Sigmoid colon (tissue), 7 donors: ENCODE results near the gene TF. TPM values are rescaled to one million over a fixed set of nuclear protein-coding genes. Genes with fewer than 3 reads are reported as not detected.

Experiments used
- DNase-seq: peaks from one replicate; pipeline ENCODE4 v3.0.0-alpha.2; 2019
- H3K27ac ChIP-seq, 4 donors: fragments of 200-600 bp; sonication (generic); one replicate each; pipeline ENCODE4 v1.5.1; 2016 to 2019; ENCODE audit warnings: mild to moderate bottlenecking in 1 of 4
- H3K27me3 ChIP-seq, 3 donors: fragments of 200-600 bp; sonication (generic); one replicate each; pipeline ENCODE4 v1.5.1; 2019; ENCODE audit warnings: mild to moderate bottlenecking in 1 of 3
- H3K36me3 ChIP-seq, 4 donors: fragments of 200-600 bp; sonication (generic); one replicate each; pipeline ENCODE4 v1.5.1; 2016 to 2019
- H3K4me1 ChIP-seq, 4 donors: fragments of 200-600 bp; sonication (generic); one replicate each; pipeline ENCODE4 v1.5.1; 2017 to 2019
- H3K4me3 ChIP-seq, 4 donors: fragments of 200-600 bp; sonication (generic); one replicate each; pipeline ENCODE4 v1.5.1; 2017 to 2019; ENCODE audit warnings: mild to moderate bottlenecking in 2 of 4, moderate library complexity in 1 of 4
- H3K9me3 ChIP-seq, 4 donors: fragments of 200-600 bp in 3 of 4; sonication (generic) in 3 of 4; one replicate each; pipeline versions ENCODE4 v1.5.1 to v1.6.1; 2013 to 2019
- EP300 ChIP-seq, 4 donors: sonication (generic); formaldehyde crosslinking; IDR thresholded peaks; one replicate each; pipeline ENCODE4 v1.6.1; 2017; ENCODE audit warnings: antibody characterized with exemption in 4 of 4
- POLR2A ChIP-seq, 2 donors: fragments of 450-650 bp; IDR thresholded peaks; one replicate each; pipeline ENCODE4 v1.6.1; 2016; ENCODE audit warnings: antibody characterized with exemption in 2 of 2, mild to moderate bottlenecking in 2 of 2, moderate library complexity in 2 of 2
- POLR2AphosphoS5 ChIP-seq, 4 donors: sonication (generic); formaldehyde crosslinking; IDR thresholded peaks; one replicate each; pipeline ENCODE4 v1.6.1; 2017; ENCODE audit warnings: antibody characterized with exemption in 4 of 4
- WGBS, 2 donors: extraction: QIAGEN DNeasy Blood & Tissue Kit; methylation state at CpG; one replicate each; pipeline ENCODE4 v1.1.7; 2013; 5-methylcytosine and 5-hydroxymethylcytosine counted together
- intact Hi-C: fragments of 100-400 bp; cut with DNase I; formaldehyde crosslinking; loops from one replicate; pipeline ENCODE4 v1.15.1; 2023
- polyA plus RNA-seq, 3 donors: library from polyadenylated mRNA; stranded (reverse); fragments of 200-250 nt; gene quantifications; one replicate each; pipeline ENCODE4 v1.2.3, GENCODE V29; 2013
- total RNA-seq, 4 donors: library from RNA; depleted of rRNA; stranded (reverse); fragments of >200 nt; gene quantifications; one replicate each; pipeline ENCODE4 v1.1.0, GENCODE V29; 2016
- TF ChIP-seq, protein P1 (sequence below), 4 experiments: fragments of 450-650 bp in 3 of 4; fragments of 200-600 bp in 1 of 4; IDR thresholded peaks; one replicate each; pipeline ENCODE4 v1.5.1; 2016 to 2019; ENCODE audit warnings: antibody characterized with exemption in 4 of 4, mild to moderate bottlenecking in 3 of 4, moderate library complexity in 2 of 4
- donor health status: healthy with polysubstance abuse.
- donor health status: Bipolar disorder and iron deficiency.
- donor health status: healthy.

The TF gene
- total and polyA plus RNA-seq, 7 donors, result under 0.01 to 14.8 (median 1.8) TPM

DNA sequence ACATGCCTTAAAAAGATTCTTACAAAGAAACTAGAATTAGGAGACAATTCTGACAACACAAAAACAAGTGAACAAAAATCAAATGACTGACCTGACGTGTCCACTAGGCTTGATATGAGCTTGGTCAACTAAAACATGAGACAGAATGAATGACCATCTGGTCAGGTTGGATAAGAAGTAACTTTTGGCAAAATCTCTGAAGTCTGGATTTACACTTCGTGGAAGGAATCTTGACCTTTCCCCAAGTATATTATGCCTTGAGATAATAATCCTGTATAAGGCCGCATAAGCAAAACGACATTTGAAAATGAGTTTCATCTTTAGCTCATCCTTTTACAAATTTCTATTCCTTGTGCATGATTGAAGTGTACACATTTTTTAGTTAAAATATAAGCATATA lies 1.1 kb upstream of the TF start:
- H3K4me1 ChIP-seq, result no peaks in the 10 kb centered on the region
- no peaks in the 10 kb centered on the region for H3K9me3 ChIP-seq
- H3K27me3 ChIP-seq, result peaks cover 0 to 20% (median 7%) of the 10 kb centered on the region in 3 donors
- intact Hi-C loops, result no loop called here
- DNase-seq, result no peak
- H3K27ac ChIP-seq, result no peak overlapping the region
- no peaks in the 10 kb centered on the region for H3K36me3 ChIP-seq
- WGBS, 2 donors, result 76 to 90% methylated on average over 4 of the region's 4 CpGs
- TF ChIP-seq EP300 (IDR thresholded peaks at IDR 0.05), result no peak
- TF ChIP-seq POLR2AphosphoS5 (IDR thresholded peaks at IDR 0.05), result no peak
- H3K4me3 ChIP-seq, result no peak overlapping the region

DNA sequence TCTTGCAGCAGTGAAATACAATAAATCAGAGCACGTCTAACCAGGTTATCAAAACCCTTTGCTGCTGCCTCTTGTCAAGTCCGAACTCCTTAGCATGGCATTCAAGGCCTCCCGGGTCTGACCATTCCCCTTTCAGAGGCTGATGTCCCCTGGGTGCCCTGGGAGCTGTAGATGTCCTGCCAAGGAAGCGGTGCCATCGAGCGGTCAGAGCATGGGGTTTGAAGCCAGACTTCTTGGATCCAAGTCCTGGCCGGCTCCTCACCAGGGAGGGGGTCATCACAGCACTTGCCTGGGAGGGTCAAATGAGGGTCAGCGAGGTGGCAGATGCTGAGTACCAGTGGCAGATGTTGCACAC lies 496 bp downstream of the TF start:
- Histone ChIP-seq H3K27ac (no peak overlapping the region), H3K9me3 (no peaks in the 10 kb centered on the region), H3K36me3 (no peaks in the 10 kb centered on the region), H3K27me3 (peaks cover 0 to 20% (median 7%) of the 10 kb centered on the region in 3 donors), H3K4me3 (peak overlapping the region in 1 of 4 donors; percentile 19), H3K4me1 (no peaks in the 10 kb centered on the region)
- no peak for DNase-seq
- intact Hi-C loops, result no loop called here
- WGBS, 2 donors, result 76 to 83% methylated on average over 8 of the region's 8 CpGs
- TF ChIP-seq EP300 (IDR thresholded peaks at IDR 0.05) (no peak), POLR2A (IDR thresholded peaks at IDR 0.05) (no peak), POLR2AphosphoS5 (IDR thresholded peaks at IDR 0.05) (no peak)
- TF ChIP-seq, protein P1, sequence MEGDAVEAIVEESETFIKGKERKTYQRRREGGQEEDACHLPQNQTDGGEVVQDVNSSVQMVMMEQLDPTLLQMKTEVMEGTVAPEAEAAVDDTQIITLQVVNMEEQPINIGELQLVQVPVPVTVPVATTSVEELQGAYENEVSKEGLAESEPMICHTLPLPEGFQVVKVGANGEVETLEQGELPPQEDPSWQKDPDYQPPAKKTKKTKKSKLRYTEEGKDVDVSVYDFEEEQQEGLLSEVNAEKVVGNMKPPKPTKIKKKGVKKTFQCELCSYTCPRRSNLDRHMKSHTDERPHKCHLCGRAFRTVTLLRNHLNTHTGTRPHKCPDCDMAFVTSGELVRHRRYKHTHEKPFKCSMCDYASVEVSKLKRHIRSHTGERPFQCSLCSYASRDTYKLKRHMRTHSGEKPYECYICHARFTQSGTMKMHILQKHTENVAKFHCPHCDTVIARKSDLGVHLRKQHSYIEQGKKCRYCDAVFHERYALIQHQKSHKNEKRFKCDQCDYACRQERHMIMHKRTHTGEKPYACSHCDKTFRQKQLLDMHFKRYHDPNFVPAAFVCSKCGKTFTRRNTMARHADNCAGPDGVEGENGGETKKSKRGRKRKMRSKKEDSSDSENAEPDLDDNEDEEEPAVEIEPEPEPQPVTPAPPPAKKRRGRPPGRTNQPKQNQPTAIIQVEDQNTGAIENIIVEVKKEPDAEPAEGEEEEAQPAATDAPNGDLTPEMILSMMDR (IDR thresholded peaks at IDR 0.05), result no peak

DNA sequence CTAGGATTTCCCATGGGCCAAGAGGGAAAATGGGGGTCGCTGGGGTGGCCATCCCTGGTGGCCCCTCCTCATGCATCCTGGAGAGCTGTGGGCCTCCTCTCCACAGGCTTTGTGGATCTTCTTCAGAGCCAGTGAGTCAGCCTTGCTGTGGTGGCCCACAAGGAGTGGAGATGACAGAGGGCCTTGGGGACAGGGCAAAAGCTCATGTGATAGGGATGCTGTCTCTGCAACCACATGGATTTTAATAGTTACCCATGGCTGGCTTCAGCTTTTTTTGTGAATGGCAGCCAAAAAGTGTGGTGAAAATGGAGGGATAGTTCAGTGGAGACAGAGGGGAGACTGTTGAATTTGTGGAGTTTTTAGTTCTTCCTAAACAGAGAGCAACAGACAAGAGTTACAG lies 1.2 kb downstream of the TF start:
- intact Hi-C loops, result no loop called here
- no peaks in the 10 kb centered on the region for H3K9me3 ChIP-seq
- 77 to 84% methylated on average over 1 of the region's 1 CpG for WGBS, 2 donors

DNA sequence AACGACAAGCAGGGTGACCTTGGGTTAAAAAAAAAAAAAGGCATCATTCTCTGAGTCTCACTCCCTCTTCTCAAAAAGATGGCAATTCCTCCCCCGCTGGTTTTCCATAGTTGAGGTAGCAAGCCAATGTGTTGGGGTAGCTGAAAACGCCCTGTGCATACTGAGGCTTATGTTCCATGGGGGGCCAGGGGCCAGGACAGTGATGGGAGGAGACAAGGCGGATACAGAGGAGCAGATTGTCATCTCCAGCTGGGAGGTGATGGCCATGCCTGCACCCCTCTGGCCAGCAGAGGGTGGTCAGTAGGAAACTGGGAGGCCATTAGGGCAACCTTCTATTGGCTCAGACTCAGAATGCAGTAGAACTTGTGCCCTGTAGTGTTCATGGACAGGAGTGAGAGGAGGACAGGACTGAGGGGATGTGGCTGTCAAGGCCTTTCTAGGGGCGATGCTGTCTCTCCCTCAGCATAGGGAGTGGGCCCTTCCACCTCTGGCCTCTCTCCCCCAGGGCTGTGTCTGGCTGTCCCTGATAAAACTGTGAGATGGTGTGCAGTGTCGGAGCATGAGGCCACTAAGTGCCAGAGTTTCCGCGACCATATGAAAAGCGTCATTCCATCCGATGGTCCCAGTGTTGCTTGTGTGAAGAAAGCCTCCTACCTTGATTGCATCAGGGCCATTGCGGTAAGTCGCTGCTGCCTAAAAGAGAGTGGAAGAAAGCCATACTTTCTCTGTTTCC lies 1.9 kb downstream of the TF start:
- H3K27ac ChIP-seq, result no peak overlapping the region
- H3K4me1 ChIP-seq, result no peaks in the 10 kb centered on the region
- intact Hi-C loops, result no loop called here
- WGBS, 2 donors, result 86 to 91% methylated on average over 12 of the region's 12 CpGs
- H3K9me3 ChIP-seq, result no peaks in the 10 kb centered on the region
- no peaks in the 10 kb centered on the region for H3K36me3 ChIP-seq
- no peak for DNase-seq
- peaks cover 0 to 20% (median 7%) of the 10 kb centered on the region in 3 donors for H3K27me3 ChIP-seq
- H3K4me3 ChIP-seq, result no peak overlapping the region
- TF ChIP-seq EP300 (IDR thresholded peaks at IDR 0.05) (no peak), POLR2A (IDR thresholded peaks at IDR 0.05) (no peak), POLR2AphosphoS5 (IDR thresholded peaks at IDR 0.05) (no peak)
- TF ChIP-seq, protein P1 (IDR thresholded peaks at IDR 0.05), result no peak

More for the DNA sequence above, 1.2 kb downstream of the TF start:
- no peak for DNase-seq
- TF ChIP-seq POLR2AphosphoS5 (IDR thresholded peaks at IDR 0.05) (no peak), POLR2A (IDR thresholded peaks at IDR 0.05) (no peak), EP300 (IDR thresholded peaks at IDR 0.05) (no peak)
- TF ChIP-seq, protein P1 (IDR thresholded peaks at IDR 0.05), result no peak
- Histone ChIP-seq H3K4me3 (no peak overlapping the region), H3K36me3 (no peaks in the 10 kb centered on the region), H3K27me3 (peaks cover 0 to 20% (median 7%) of the 10 kb centered on the region in 3 donors), H3K27ac (no peak overlapping the region), H3K4me1 (no peaks in the 10 kb centered on the region)

DNA sequence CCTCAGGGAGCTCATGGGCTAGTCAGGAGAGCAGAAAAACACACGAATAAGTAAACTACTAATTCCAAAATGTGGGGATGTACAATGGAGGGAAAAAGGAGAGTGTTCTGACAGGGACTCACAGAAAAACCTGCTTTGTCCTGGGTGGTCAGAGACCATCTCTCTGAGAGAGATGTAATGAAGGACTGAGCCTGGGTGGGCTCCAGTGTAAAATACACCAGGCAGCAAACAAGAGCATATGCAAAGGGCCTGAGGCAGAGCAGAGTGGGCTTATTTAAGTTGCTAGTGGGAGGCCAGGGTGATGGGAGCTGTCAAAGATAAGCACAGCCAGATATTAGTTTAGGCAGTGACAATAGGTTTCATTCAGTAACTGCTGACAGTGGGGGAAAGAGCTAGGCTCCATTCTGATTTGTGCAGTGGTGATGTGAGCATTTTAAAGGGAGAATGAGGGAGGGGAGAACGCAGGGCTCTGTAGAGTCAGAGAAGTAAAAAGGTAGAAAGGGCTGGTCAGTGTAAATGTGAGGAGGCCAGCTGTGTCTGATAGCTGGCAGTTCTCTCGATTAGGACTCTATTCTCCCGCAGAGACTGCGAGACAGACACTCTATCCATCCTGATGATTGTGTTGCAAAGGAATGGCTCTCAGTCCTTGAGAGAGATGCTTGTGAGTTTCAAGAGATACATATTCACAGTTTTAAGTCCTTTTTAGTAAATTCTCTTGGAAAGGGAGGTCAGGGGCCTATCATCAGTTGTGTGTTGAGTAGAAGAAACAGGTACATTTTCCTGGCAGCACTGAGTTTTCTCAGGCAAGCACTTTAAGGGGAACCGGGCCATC lies 3.5 kb downstream of the TF start:
- DNase-seq, result no peak
- H3K4me1 ChIP-seq, result no peaks in the 10 kb centered on the region
- H3K27me3 ChIP-seq, result peaks cover 0 to 20% (median 7%) of the 10 kb centered on the region in 3 donors
- TF ChIP-seq POLR2A (IDR thresholded peaks at IDR 0.05) (no peak), POLR2AphosphoS5 (IDR thresholded peaks at IDR 0.05) (no peak), EP300 (IDR thresholded peaks at IDR 0.05) (no peak)
- TF ChIP-seq, protein P1 (IDR thresholded peaks at IDR 0.05), result no peak
- no peak overlapping the region for H3K27ac ChIP-seq
- H3K4me3 ChIP-seq, result no peak overlapping the region
- no peaks in the 10 kb centered on the region for H3K36me3 ChIP-seq
- 77 to 87% methylated on average over 6 of the region's 6 CpGs for WGBS, 2 donors
- no peaks in the 10 kb centered on the region for H3K9me3 ChIP-seq
- intact Hi-C loops, result no loop called here
